PC-9 (cell line): ENCODE measurements around the gene ABI2. TPM values are rescaled to one million over a fixed set of nuclear protein-coding genes. Genes with fewer than 3 reads are reported as not detected.
"Not testable (repeated sequence)": the region's sequence is repeated elsewhere in the genome, so short reads cannot be mapped to it uniquely, and the experiment has no call there.

ENCODE experiments used
- BruUV-seq: library from RNA; stranded (reverse); fragments of 400-500 nt; replicated peaks from 2 replicates; lab custom pipeline; 2021; lab: Mats Ljungman, UMichigan
- CTCF ChIA-PET: fragments of 300-600 bp; sonication (Branson Sonifier 250); formaldehyde crosslinking; loops from one replicate; lab custom pipeline; 2022; ENCODE audit warnings: antibody characterized with exemption; lab: Charles Lee
- POLR2A ChIA-PET: fragments of 300-600 bp; sonication (Branson Sonifier 250); formaldehyde crosslinking; loops from one replicate; lab custom pipeline; 2022; ENCODE audit warnings: antibody characterized with exemption; ENCODE audit not compliant: unreplicated experiment; lab: Charles Lee
- DNase-seq, 2 experiments: peaks; one replicate each; pipeline versions ENCODE4 v3.0.0 to v3.0.0-alpha.2; 2015 to 2022; ENCODE audit warnings: mixed read lengths in 1 of 2
- H2AFZ ChIP-seq: fragments of 200-600 bp; sonication (generic); 2 replicates; pipeline ENCODE4 v1.8.1; 2017; ENCODE audit warnings: antibody characterized with exemption
- H3F3A ChIP-seq: fragments of 200-600 bp; sonication (generic); 2 replicates; pipeline ENCODE4 v1.8.1; 2017; ENCODE audit warnings: antibody characterized with exemption, mild to moderate bottlenecking, low read depth; ENCODE audit not compliant: insufficient read depth
- H3K27ac ChIP-seq: fragments of 200-600 bp; sonication (generic); 2 replicates; pipeline ENCODE4 v1.6.1; 2016; ENCODE audit warnings: mixed run types
- H3K27me3 ChIP-seq: fragments of 200-600 bp; sonication (generic); 2 replicates; pipeline ENCODE4 v1.6.1; 2016; ENCODE audit warnings: low read depth, mixed run types; ENCODE audit not compliant: insufficient read depth
- H3K36me3 ChIP-seq: fragments of 200-600 bp; sonication (generic); 2 replicates; pipeline ENCODE4 v1.6.1; 2016; ENCODE audit warnings: low read depth, mixed run types
- H3K4me1 ChIP-seq: fragments of 200-600 bp; sonication (generic); replicated peaks from 2 replicates; pipeline ENCODE4 v1.6.1; 2016; ENCODE audit warnings: mixed run types; ENCODE audit not compliant: insufficient read depth
- H3K4me2 ChIP-seq: fragments of 200-600 bp; sonication (generic); 2 replicates; pipeline ENCODE4 v1.6.1; 2017; ENCODE audit warnings: mixed run types
- H3K4me3 ChIP-seq: fragments of 200-600 bp; sonication (generic); 2 replicates; pipeline ENCODE4 v1.6.1; 2016; ENCODE audit warnings: mixed run types
- H3K79me2 ChIP-seq: fragments of 200-600 bp; sonication (generic); 2 replicates; pipeline ENCODE4 v1.6.1; 2017; ENCODE audit warnings: low read depth, mixed run types
- H3K9me2 ChIP-seq: fragments of 200-600 bp; sonication (generic); 2 replicates; pipeline ENCODE4 v1.8.1; 2017; ENCODE audit warnings: mild to moderate bottlenecking; ENCODE audit not compliant: insufficient read depth
- H3K9me3 ChIP-seq: fragments of 200-600 bp; sonication (generic); 2 replicates; pipeline ENCODE4 v1.8.1; 2016; ENCODE audit warnings: low read depth; ENCODE audit not compliant: insufficient read depth
- H4K20me1 ChIP-seq: fragments of 200-600 bp; sonication (generic); 2 replicates; pipeline ENCODE4 v1.8.1; 2017; ENCODE audit not compliant: insufficient read depth
- EZH2 ChIP-seq: fragments of 200-600 bp; sonication (generic); IDR thresholded peaks from 2 replicates; pipeline ENCODE4 v1.8.0; 2017; ENCODE audit warnings: antibody characterized with exemption, low read depth
- intact Hi-C: fragments of 100-400 bp; cut with micrococcal nuclease; formaldehyde crosslinking; loops from one replicate; pipeline ENCODE4 v1.10.0; 2022; ENCODE audit not compliant: unreplicated experiment
- total RNA-seq: library from RNA; stranded (reverse); gene quantifications from 2 replicates; pipeline ENCODE4 v1.2.3, GENCODE V29; 2021
- TF ChIP-seq, protein P1 (sequence below): fragments of 200-600 bp; sonication (generic); conservative IDR thresholded peaks from 2 replicates; pipeline ENCODE4 v1.6.1; 2017; ENCODE audit warnings: mixed run types, antibody characterized with exemption, mild to moderate bottlenecking, moderate library complexity

The ABI2 gene
- total RNA-seq, 1 experiment from 2014 or later, result 54.3 TPM

DNA sequence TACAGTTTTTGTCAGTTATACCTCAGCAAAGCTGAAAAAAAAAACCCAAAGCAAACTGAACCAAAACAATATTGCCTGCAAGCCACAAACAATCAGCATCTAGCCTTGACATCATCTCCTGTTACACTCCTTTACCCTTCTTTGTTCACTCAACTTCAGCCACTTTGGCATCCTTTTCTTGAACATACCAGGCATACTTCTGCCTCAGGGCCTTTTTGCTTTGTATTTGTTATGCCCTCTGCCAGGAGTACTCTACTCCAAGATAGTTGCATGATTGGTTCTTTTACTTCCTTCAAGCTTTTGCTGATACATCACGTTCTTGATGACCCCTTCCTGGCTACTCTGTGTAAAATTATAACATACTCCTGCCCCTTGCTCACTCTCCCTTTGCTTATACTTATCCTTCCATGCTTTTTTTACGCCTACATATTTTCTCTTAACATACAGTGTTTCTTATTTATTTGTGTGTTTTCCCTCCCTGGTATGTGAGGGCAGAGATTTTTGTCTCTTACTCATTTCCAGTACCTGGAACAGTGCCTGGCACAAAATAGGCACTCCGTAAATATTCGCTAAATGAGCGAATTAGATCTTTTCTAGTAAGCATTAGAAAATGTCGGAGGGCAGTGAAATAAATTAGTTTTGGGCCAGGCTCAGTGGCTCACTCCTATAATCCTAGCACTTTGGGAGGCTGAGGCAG, 12.7 kb downstream of the ABI2 start:
- POLR2A ChIA-PET, result no interaction called here
- TF ChIP-seq, protein P1, sequence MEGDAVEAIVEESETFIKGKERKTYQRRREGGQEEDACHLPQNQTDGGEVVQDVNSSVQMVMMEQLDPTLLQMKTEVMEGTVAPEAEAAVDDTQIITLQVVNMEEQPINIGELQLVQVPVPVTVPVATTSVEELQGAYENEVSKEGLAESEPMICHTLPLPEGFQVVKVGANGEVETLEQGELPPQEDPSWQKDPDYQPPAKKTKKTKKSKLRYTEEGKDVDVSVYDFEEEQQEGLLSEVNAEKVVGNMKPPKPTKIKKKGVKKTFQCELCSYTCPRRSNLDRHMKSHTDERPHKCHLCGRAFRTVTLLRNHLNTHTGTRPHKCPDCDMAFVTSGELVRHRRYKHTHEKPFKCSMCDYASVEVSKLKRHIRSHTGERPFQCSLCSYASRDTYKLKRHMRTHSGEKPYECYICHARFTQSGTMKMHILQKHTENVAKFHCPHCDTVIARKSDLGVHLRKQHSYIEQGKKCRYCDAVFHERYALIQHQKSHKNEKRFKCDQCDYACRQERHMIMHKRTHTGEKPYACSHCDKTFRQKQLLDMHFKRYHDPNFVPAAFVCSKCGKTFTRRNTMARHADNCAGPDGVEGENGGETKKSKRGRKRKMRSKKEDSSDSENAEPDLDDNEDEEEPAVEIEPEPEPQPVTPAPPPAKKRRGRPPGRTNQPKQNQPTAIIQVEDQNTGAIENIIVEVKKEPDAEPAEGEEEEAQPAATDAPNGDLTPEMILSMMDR, result no peak
- TF ChIP-seq EZH2, result no peak
- Histone ChIP-seq H3K27ac (peak overlapping the region; percentile 43; the same call in 1 of the 2 replicates), H4K20me1 (no peaks in the 10 kb centered on the region), H3K4me3 (no peak overlapping the region), H3K9me2 (no peaks in the 10 kb centered on the region), H3K36me3 (no peaks in the 10 kb centered on the region), H3K4me2 (0 out of 2 replicates have a peak overlapping the region, but pooled peaks have one; percentile 31), H3K27me3 (no peaks in the 10 kb centered on the region), H2AFZ (no peak overlapping the region), H3K79me2 (peaks cover 32% of the 10 kb centered on the region), H3K4me1 (peaks cover 13% of the 10 kb centered on the region), H3K9me3 (no peaks in the 10 kb centered on the region), H3F3A (peaks cover 7% of the 10 kb centered on the region; the same call in 1 of the 2 replicates)
- DNase-seq, result peak; percentile 52 to 85
- CTCF ChIA-PET, result no interaction called here
- intact Hi-C loops, result no loop called here
- BruUV-seq, result no TSS peak

DNA sequence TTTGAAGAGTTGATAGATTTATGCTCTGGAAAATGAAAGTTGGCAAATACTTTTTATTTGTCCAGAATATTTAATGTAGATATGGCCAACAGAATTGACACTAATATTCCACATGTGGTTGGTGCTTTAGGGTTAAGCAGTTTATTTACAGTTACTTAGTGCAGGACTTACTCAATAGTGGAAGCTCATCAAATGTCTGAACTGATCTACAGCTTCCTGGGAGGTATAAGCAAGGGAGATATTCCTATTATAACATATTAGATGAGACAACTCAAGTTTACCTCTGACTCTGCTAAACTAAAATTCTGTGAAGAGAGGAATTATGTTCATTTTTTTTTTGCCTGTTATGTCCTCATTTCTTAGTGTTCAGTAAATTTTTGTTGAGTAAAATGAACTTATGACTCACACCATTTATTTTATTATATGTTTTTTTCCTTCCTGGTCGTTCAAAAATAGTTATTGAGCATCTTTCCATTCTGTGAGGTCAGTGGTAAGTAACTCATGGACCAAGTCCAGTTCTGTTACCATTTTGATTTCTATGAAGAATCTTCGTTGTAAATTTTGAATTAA, 13.6 kb downstream of the ABI2 start:
- no peaks in the 10 kb centered on the region for H3K27me3 ChIP-seq
- H3K4me1 ChIP-seq, result peaks cover 13% of the 10 kb centered on the region
- no peaks in the 10 kb centered on the region for H3K9me3 ChIP-seq
- peaks cover 26% of the 10 kb centered on the region for H3K79me2 ChIP-seq
- TF ChIP-seq EZH2, result no peak
- TF ChIP-seq, protein P1, result no peak
- DNase-seq, result no peak
- intact Hi-C loops, result no loop called here
- no peak overlapping the region for H3K4me3 ChIP-seq
- H2AFZ ChIP-seq, result no peak overlapping the region
- H3F3A ChIP-seq, result peaks cover 7% of the 10 kb centered on the region; the same call in 1 of the 2 replicates
- H4K20me1 ChIP-seq, result no peaks in the 10 kb centered on the region
- no peaks in the 10 kb centered on the region for H3K9me2 ChIP-seq
- no peaks in the 10 kb centered on the region for H3K36me3 ChIP-seq
- H3K4me2 ChIP-seq, result no peak overlapping the region
- CTCF ChIA-PET, result no interaction called here
- POLR2A ChIA-PET, result no interaction called here
- no peak overlapping the region for H3K27ac ChIP-seq
- no TSS peak for BruUV-seq

- peaks cover 22% of the 10 kb centered on the region for H3K79me2 ChIP-seq
- H3K9me3 ChIP-seq, POLR2A ChIA-PET, H3K36me3 ChIP-seq, H3K27ac ChIP-seq, H4K20me1 ChIP-seq, BruUV-seq, DNase-seq, H3F3A ChIP-seq, intact Hi-C loops, H3K4me2 ChIP-seq, H3K27me3 ChIP-seq, H3K9me2 ChIP-seq, CTCF ChIA-PET, H3K4me3 ChIP-seq, H2AFZ ChIP-seq: not testable (repeated sequence)
- H3K4me1 ChIP-seq, result peaks cover 13% of the 10 kb centered on the region
These were observed 14.2 kb downstream of the ABI2 start for GRCh38 chr2:203342374-203342773.
